GM23338 (cell line): ENCODE results near the gene BBX. TPM values are rescaled to one million over a fixed set of nuclear protein-coding genes. Genes with fewer than 3 reads are reported as not detected.

ENCODE experiments used
- ATAC-seq: fragments of 200-7000 bp; cut with Tn5 transposase; 3 replicates; pipeline ENCODE4 v1.9.1; 2020
- DNase-seq: peaks from one replicate; pipeline ENCODE4 v3.0.0-alpha.2; 2015; ENCODE audit warnings: low spot score
- H2AFZ ChIP-seq: fragments of 200-600 bp; sonication (generic); 2 replicates; pipeline ENCODE4 v1.8.0; 2016; ENCODE audit warnings: antibody characterized with exemption, mild to moderate bottlenecking, moderate library complexity
- H3F3A ChIP-seq: fragments of 200-600 bp; sonication (generic); replicated peaks from 2 replicates; pipeline ENCODE4 v1.8.0; 2017; ENCODE audit warnings: antibody characterized with exemption, mixed run types, low read depth
- H3K27ac ChIP-seq: fragments of 200-600 bp; sonication (generic); 2 replicates; pipeline ENCODE4 v1.6.1; 2016; ENCODE audit warnings: low read depth
- H3K27me3 ChIP-seq: fragments of 200-600 bp; sonication (generic); 2 replicates; pipeline ENCODE4 v1.8.0; 2016; ENCODE audit warnings: mild to moderate bottlenecking, mixed run types, moderate library complexity; ENCODE audit not compliant: insufficient read depth
- H3K36me3 ChIP-seq: fragments of 200-600 bp; sonication (generic); 2 replicates; pipeline ENCODE4 v1.8.0; 2016; ENCODE audit warnings: mild to moderate bottlenecking; ENCODE audit not compliant: insufficient read depth
- H3K4me1 ChIP-seq: fragments of 200-600 bp; sonication (generic); 2 replicates; pipeline ENCODE4 v1.8.0; 2016; ENCODE audit warnings: mild to moderate bottlenecking, moderate library complexity; ENCODE audit not compliant: insufficient read depth
- H3K4me2 ChIP-seq: fragments of 200-600 bp; sonication (generic); 2 replicates; pipeline ENCODE4 v1.7.1; 2017; ENCODE audit warnings: mixed run types
- H3K4me3 ChIP-seq: fragments of 200-600 bp; sonication (generic); 2 replicates; pipeline ENCODE4 v1.6.1; 2016; ENCODE audit warnings: mixed run types
- H3K79me2 ChIP-seq: fragments of 200-600 bp; sonication (generic); replicated peaks from 2 replicates; pipeline ENCODE4 v1.8.0; 2017; ENCODE audit warnings: mild to moderate bottlenecking; ENCODE audit not compliant: insufficient read depth
- H3K9me2 ChIP-seq: fragments of 200-600 bp; sonication (generic); 2 replicates; pipeline ENCODE4 v1.8.0; 2017; ENCODE audit not compliant: insufficient read depth
- H4K20me1 ChIP-seq: fragments of 200-600 bp; sonication (generic); replicated peaks from 2 replicates; pipeline ENCODE4 v1.8.0; 2017; ENCODE audit warnings: mild to moderate bottlenecking; ENCODE audit not compliant: insufficient read depth
- H3K27ac Mint-ChIP-seq: 2 replicates; pipeline ENCODE4 v1.8.0; 2020; ENCODE audit warnings: inconsistent platforms, mild to moderate bottlenecking, moderate library complexity, mixed read lengths
- H3K27me3 Mint-ChIP-seq: 3 replicates; pipeline ENCODE4 v1.8.0; 2022; ENCODE audit warnings: low read depth, mild to moderate bottlenecking, moderate library complexity, mixed read lengths, inconsistent platforms; ENCODE audit not compliant: insufficient read depth, poor library complexity
- H3K36me3 Mint-ChIP-seq: 3 replicates; pipeline ENCODE4 v1.8.0; 2021; ENCODE audit warnings: low read depth, mild to moderate bottlenecking, inconsistent platforms, moderate library complexity, mixed read lengths
- H3K4me1 Mint-ChIP-seq: 3 replicates; pipeline ENCODE4 v1.8.0; 2020; ENCODE audit warnings: mild to moderate bottlenecking, inconsistent platforms, mixed read lengths
- H3K4me3 Mint-ChIP-seq: 3 replicates; pipeline ENCODE4 v1.8.0; 2021; ENCODE audit warnings: moderate library complexity, mild to moderate bottlenecking, inconsistent platforms, mixed read lengths
- H3K9me3 Mint-ChIP-seq: 3 replicates; pipeline ENCODE4 v1.8.0; 2020; ENCODE audit warnings: moderate library complexity, mild to moderate bottlenecking, inconsistent platforms, mixed read lengths
- ETS1 ChIP-seq: IDR thresholded peaks from 2 replicates; pipeline ENCODE4 v1.6.1; 2016; ENCODE audit warnings: antibody characterized with exemption
- EZH2 ChIP-seq: fragments of 200-600 bp; sonication (generic); IDR thresholded peaks from one replicate; pipeline ENCODE4 v1.8.0; 2017; ENCODE audit warnings: antibody characterized with exemption, mild to moderate bottlenecking, low read depth; ENCODE audit not compliant: unreplicated experiment
- JUNB ChIP-seq: IDR thresholded peaks from one replicate; pipeline ENCODE4 v1.6.1; 2016; ENCODE audit warnings: antibody characterized with exemption; ENCODE audit not compliant: unreplicated experiment
- POLR2AphosphoS5 ChIP-seq: IDR thresholded peaks from 2 replicates; pipeline ENCODE4 v1.6.1; 2016; ENCODE audit warnings: antibody characterized with exemption, low read depth
- ZNF114 ChIP-seq: fragments of 250-450 bp; sonication (Bioruptor Pico); IDR thresholded peaks from 2 replicates; pipeline ENCODE4 v1.5.0; 2020; ENCODE audit warnings: mild to moderate bottlenecking, moderate library complexity
- ZNF331 ChIP-seq: fragments of 250-450 bp; sonication (Bioruptor Pico); IDR thresholded peaks from 2 replicates; pipeline ENCODE4 v1.5.0; 2020; ENCODE audit warnings: low read depth, mild to moderate bottlenecking, moderate library complexity
- polyA plus RNA-seq: library from polyadenylated mRNA; unstranded; fragments of >200 nt; fragmentation: Nextera tagmentation; extraction: Ambion mirVana; gene quantifications from 2 replicates; pipeline ENCODE4 v1.2.1, GENCODE V29; 2016
- total RNA-seq: library from RNA; depleted of rRNA; stranded (reverse); fragments of >200 nt; shearing (Covaris generic); gene quantifications from 2 replicates; pipeline ENCODE4 v1.2.3, GENCODE V29; 2014
- TF ChIP-seq, protein P1 (sequence below), 2 experiments: fragments of 200-600 bp in 1 of 2; sonication (generic) in 1 of 2; conservative IDR thresholded peaks; 2 replicates each; pipeline versions ENCODE4 v1.5.1 to v1.6.1; 2016 to 2017; ENCODE audit warnings: antibody characterized with exemption in 2 of 2, low read depth in 2 of 2, mild to moderate bottlenecking in 2 of 2, moderate library complexity in 1 of 2
- TF ChIP-seq, protein P2 (sequence below): IDR thresholded peaks from one replicate; pipeline ENCODE4 v1.6.1; 2018; ENCODE audit warnings: antibody characterized with exemption; ENCODE audit not compliant: unreplicated experiment
- TF ChIP-seq, protein P3 (sequence below): fragments of 250-450 bp; sonication (Bioruptor Pico); IDR thresholded peaks from 2 replicates; pipeline ENCODE4 v1.5.0; 2020; ENCODE audit warnings: mild to moderate bottlenecking, moderate library complexity

The BBX gene
- total and polyA plus RNA-seq, 2 experiments from 2014 or later, result 35.2 to 44.1 TPM

- TF ChIP-seq, protein P1, sequence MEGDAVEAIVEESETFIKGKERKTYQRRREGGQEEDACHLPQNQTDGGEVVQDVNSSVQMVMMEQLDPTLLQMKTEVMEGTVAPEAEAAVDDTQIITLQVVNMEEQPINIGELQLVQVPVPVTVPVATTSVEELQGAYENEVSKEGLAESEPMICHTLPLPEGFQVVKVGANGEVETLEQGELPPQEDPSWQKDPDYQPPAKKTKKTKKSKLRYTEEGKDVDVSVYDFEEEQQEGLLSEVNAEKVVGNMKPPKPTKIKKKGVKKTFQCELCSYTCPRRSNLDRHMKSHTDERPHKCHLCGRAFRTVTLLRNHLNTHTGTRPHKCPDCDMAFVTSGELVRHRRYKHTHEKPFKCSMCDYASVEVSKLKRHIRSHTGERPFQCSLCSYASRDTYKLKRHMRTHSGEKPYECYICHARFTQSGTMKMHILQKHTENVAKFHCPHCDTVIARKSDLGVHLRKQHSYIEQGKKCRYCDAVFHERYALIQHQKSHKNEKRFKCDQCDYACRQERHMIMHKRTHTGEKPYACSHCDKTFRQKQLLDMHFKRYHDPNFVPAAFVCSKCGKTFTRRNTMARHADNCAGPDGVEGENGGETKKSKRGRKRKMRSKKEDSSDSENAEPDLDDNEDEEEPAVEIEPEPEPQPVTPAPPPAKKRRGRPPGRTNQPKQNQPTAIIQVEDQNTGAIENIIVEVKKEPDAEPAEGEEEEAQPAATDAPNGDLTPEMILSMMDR (conservative IDR thresholded peaks at IDR 0.05; ENCODE audit: low read depth in 2 of 2), result no peak
- TF ChIP-seq JUNB (no peak), ZNF114 (CRISPR knock-in tag) (no peak)
Observed at GRCh38 chr3:107682580-107682979, 159.8 kb downstream of the BBX start (continued).

DNA sequence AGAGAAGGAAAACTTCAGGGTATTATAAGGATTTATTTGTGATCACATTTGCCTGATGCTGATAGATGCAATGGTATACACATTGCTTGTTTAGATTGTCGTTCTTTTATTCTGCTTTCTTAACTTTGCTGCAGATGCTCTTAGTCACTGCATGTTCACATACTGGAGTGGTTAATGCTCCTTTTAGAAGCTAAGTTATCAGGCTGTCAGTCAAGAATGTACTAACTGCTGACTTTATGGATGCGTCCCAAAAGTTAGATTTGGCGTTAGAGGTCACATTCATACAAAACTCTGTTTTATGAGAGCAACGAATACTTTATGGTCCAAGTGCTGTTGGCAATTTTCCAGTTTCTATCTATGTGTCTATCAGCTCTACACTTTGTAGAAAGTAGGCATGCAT, 160.7 kb downstream of the BBX start:
- no peaks in the 10 kb centered on the region for H3F3A ChIP-seq
- H3K27me3 ChIP-seq, result no peaks in the 10 kb centered on the region
- no peak overlapping the region for H3K4me3 Mint-ChIP-seq
- H3K9me3 Mint-ChIP-seq, result no peaks in the 10 kb centered on the region; the same call in 2 of the 3 replicates
- no peak overlapping the region for H3K27ac ChIP-seq
- no peaks in the 10 kb centered on the region for H3K27me3 Mint-ChIP-seq
- H4K20me1 ChIP-seq, result no peaks in the 10 kb centered on the region
- peak overlapping the region; percentile 90; the same call in 1 of the 2 replicates for H3K27ac Mint-ChIP-seq
- H3K4me2 ChIP-seq, result no peak overlapping the region
- no peaks in the 10 kb centered on the region for H3K79me2 ChIP-seq
- DNase-seq (no peak), ATAC-seq (no peak)
- H2AFZ ChIP-seq, result no peak overlapping the region
- no peaks in the 10 kb centered on the region for H3K9me2 ChIP-seq
- no peaks in the 10 kb centered on the region for H3K36me3 ChIP-seq
- peaks cover 32% of the 10 kb centered on the region for H3K4me1 ChIP-seq
- H3K4me1 Mint-ChIP-seq, result peaks cover 39% of the 10 kb centered on the region
- H3K36me3 Mint-ChIP-seq, result peaks cover 10% of the 10 kb centered on the region; the same call in 2 of the 3 replicates
- H3K4me3 ChIP-seq, result no peak overlapping the region
- TF ChIP-seq, protein P1 (conservative IDR thresholded peaks at IDR 0.05; ENCODE audit: low read depth in 2 of 2), result no peak
- TF ChIP-seq EZH2 (no peak), ZNF331 (CRISPR knock-in tag) (no peak), ZNF114 (CRISPR knock-in tag) (no peak), POLR2AphosphoS5 (no peak), ETS1 (no peak), JUNB (no peak)
- TF ChIP-seq, protein P2, sequence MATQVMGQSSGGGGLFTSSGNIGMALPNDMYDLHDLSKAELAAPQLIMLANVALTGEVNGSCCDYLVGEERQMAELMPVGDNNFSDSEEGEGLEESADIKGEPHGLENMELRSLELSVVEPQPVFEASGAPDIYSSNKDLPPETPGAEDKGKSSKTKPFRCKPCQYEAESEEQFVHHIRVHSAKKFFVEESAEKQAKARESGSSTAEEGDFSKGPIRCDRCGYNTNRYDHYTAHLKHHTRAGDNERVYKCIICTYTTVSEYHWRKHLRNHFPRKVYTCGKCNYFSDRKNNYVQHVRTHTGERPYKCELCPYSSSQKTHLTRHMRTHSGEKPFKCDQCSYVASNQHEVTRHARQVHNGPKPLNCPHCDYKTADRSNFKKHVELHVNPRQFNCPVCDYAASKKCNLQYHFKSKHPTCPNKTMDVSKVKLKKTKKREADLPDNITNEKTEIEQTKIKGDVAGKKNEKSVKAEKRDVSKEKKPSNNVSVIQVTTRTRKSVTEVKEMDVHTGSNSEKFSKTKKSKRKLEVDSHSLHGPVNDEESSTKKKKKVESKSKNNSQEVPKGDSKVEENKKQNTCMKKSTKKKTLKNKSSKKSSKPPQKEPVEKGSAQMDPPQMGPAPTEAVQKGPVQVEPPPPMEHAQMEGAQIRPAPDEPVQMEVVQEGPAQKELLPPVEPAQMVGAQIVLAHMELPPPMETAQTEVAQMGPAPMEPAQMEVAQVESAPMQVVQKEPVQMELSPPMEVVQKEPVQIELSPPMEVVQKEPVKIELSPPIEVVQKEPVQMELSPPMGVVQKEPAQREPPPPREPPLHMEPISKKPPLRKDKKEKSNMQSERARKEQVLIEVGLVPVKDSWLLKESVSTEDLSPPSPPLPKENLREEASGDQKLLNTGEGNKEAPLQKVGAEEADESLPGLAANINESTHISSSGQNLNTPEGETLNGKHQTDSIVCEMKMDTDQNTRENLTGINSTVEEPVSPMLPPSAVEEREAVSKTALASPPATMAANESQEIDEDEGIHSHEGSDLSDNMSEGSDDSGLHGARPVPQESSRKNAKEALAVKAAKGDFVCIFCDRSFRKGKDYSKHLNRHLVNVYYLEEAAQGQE, result no peak
- TF ChIP-seq, protein P3, sequence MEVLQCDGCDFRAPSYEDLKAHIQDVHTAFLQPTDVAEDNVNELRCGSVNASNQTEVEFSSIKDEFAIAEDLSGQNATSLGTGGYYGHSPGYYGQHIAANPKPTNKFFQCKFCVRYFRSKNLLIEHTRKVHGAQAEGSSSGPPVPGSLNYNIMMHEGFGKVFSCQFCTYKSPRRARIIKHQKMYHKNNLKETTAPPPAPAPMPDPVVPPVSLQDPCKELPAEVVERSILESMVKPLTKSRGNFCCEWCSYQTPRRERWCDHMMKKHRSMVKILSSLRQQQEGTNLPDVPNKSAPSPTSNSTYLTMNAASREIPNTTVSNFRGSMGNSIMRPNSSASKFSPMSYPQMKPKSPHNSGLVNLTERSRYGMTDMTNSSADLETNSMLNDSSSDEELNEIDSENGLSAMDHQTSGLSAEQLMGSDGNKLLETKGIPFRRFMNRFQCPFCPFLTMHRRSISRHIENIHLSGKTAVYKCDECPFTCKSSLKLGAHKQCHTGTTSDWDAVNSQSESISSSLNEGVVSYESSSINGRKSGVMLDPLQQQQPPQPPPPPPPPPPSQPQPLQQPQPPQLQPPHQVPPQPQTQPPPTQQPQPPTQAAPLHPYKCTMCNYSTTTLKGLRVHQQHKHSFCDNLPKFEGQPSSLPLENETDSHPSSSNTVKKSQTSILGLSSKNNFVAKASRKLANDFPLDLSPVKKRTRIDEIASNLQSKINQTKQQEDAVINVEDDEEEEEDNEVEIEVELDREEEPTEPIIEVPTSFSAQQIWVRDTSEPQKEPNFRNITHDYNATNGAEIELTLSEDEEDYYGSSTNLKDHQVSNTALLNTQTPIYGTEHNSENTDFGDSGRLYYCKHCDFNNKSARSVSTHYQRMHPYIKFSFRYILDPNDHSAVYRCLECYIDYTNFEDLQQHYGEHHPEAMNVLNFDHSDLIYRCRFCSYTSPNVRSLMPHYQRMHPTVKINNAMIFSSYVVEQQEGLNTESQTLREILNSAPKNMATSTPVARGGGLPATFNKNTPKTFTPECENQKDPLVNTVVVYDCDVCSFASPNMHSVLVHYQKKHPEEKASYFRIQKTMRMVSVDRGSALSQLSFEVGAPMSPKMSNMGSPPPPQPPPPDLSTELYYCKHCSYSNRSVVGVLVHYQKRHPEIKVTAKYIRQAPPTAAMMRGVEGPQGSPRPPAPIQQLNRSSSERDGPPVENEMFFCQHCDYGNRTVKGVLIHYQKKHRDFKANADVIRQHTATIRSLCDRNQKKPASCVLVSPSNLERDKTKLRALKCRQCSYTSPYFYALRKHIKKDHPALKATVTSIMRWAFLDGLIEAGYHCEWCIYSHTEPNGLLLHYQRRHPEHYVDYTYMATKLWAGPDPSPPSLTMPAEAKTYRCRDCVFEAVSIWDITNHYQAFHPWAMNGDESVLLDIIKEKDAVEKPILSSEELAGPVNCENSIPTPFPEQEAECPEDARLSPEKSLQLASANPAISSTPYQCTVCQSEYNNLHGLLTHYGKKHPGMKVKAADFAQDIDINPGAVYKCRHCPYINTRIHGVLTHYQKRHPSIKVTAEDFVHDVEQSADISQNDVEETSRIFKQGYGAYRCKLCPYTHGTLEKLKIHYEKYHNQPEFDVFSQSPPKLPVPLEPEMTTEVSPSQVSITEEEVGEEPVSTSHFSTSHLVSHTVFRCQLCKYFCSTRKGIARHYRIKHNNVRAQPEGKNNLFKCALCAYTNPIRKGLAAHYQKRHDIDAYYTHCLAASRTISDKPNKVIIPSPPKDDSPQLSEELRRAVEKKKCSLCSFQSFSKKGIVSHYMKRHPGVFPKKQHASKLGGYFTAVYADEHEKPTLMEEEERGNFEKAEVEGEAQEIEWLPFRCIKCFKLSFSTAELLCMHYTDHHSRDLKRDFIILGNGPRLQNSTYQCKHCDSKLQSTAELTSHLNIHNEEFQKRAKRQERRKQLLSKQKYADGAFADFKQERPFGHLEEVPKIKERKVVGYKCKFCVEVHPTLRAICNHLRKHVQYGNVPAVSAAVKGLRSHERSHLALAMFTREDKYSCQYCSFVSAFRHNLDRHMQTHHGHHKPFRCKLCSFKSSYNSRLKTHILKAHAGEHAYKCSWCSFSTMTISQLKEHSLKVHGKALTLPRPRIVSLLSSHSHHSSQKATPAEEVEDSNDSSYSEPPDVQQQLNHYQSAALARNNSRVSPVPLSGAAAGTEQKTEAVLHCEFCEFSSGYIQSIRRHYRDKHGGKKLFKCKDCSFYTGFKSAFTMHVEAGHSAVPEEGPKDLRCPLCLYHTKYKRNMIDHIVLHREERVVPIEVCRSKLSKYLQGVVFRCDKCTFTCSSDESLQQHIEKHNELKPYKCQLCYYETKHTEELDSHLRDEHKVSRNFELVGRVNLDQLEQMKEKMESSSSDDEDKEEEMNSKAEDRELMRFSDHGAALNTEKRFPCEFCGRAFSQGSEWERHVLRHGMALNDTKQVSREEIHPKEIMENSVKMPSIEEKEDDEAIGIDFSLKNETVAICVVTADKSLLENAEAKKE, result no peak
